K562 (cell line): Measurements from ENCODE around the gene ASB12. TPM values are rescaled to one million over a fixed set of nuclear protein-coding genes. Genes with fewer than 3 reads are reported as not detected.

Experiments used
- ATAC-seq: fragments of 200-7000 bp; cut with Tn5 transposase; 3 replicates; pipeline ENCODE4 v1.9.1; 2020; ENCODE audit warnings: moderate library complexity
- BruUV-seq: library from RNA; stranded (reverse); fragments of 400-500 nt; replicated peaks from 2 replicates; lab custom pipeline; 2021; lab: Mats Ljungman, UMichigan
- CTCF ChIA-PET: fragments of 300-600 bp; formaldehyde crosslinking; extraction: SDS; loops from one replicate; lab custom pipeline; 2021; ENCODE audit warnings: low intra/inter-chr PET ratio; lab: Yijun Ruan, JAX
- POLR2A ChIA-PET: fragments of 300-600, 350-650 bp; sonication (Branson Sonifier 250); formaldehyde crosslinking; extraction: SDS; loops from one replicate; lab custom pipeline; 2021; ENCODE audit warnings: antibody characterized with exemption, inconsistent platforms; lab: Yijun Ruan, JAX
- DNase-seq, 4 experiments: peaks; one replicate each; pipeline versions ENCODE4 v3.0.0 to v3.0.0-alpha.2; 2011 to 2018; ENCODE audit warnings: low spot score in 3 of 4, mixed read lengths in 3 of 4; ENCODE audit errors: extremely low read depth in 1 of 4
- FAIRE-seq: peaks from 2 replicates; lab custom pipeline; 2011; peaks lifted over from hg19 to GRCh38; lab: Jason Lieb, UNC
- H2AFZ ChIP-seq: 2 replicates; pipeline ENCODE4 v1.6.0; 2011; ENCODE audit warnings: low read depth, low read length, control low read depth, inconsistent platforms
- H3K27ac ChIP-seq: fragments of 200-600 bp; 3 replicates; pipeline ENCODE4 v1.8.0; 2011; ENCODE audit warnings: low read depth, mild to moderate bottlenecking, control low read depth, inconsistent platforms, low read length, moderate library complexity, mixed read lengths; ENCODE audit errors: extremely low read depth
- H3K27me3 ChIP-seq, 2 experiments: fragments of 300-600 bp in 1 of 2; 2 replicates in 1 of 2; 3 replicates in 1 of 2; pipeline versions ENCODE4 v1.6.0 to v1.8.0; 2011; ENCODE audit warnings: inconsistent platforms in 2 of 2, low read length in 2 of 2, mild to moderate bottlenecking in 1 of 2, mixed read lengths in 1 of 2, moderate library complexity in 1 of 2; ENCODE audit not compliant: control insufficient read depth in 2 of 2, insufficient read depth in 2 of 2
- H3K36me3 ChIP-seq: fragments of 300-600 bp; 3 replicates; pipeline ENCODE4 v1.8.0; 2011; ENCODE audit warnings: mild to moderate bottlenecking, low read length, inconsistent platforms; ENCODE audit not compliant: control insufficient read depth, insufficient read depth
- H3K4me1 ChIP-seq, 2 experiments: fragments of 200-600 bp in 1 of 2; replicated peaks in 1 of 2; 2 replicates in 1 of 2; 3 replicates in 1 of 2; pipeline versions ENCODE4 v1.5.1 to v1.8.0; 2011; ENCODE audit warnings: inconsistent platforms in 2 of 2, low read length in 2 of 2, mild to moderate bottlenecking in 1 of 2, mixed read lengths in 1 of 2, moderate library complexity in 1 of 2; ENCODE audit not compliant: control insufficient read depth in 2 of 2, insufficient read depth in 2 of 2
- H3K4me2 ChIP-seq: 2 replicates; pipeline ENCODE4 v1.6.1; 2011; ENCODE audit warnings: low read length, control low read depth, inconsistent platforms, mixed read lengths; ENCODE audit not compliant: insufficient read depth
- H3K4me3 ChIP-seq: fragments of 200-600 bp; sonication (generic), shearing (Covaris generic); 2 replicates; pipeline ENCODE4 v1.5.1; 2016; ENCODE audit warnings: control low read depth, inconsistent platforms
- H3K79me2 ChIP-seq: fragments of 200-600 bp; 3 replicates; pipeline ENCODE4 v1.8.0; 2011; ENCODE audit warnings: low read length, inconsistent platforms; ENCODE audit not compliant: control insufficient read depth, insufficient read depth
- H3K9ac ChIP-seq, 2 experiments: 2 replicates each; pipeline versions ENCODE4 v1.6.0 to v1.6.1; 2011; ENCODE audit warnings: low read depth in 2 of 2, low read length in 2 of 2, control low read depth in 1 of 2, inconsistent platforms in 1 of 2, mild to moderate bottlenecking in 1 of 2, mixed read lengths in 1 of 2; ENCODE audit not compliant: insufficient read depth in 1 of 2
- H3K9me1 ChIP-seq: one replicate; pipeline ENCODE4 v1.6.0; 2011; ENCODE audit warnings: inconsistent platforms, mild to moderate bottlenecking, low read length, moderate library complexity; ENCODE audit not compliant: control insufficient read depth, insufficient read depth
- H3K9me3 ChIP-seq: replicated peaks from 2 replicates; pipeline ENCODE4 v1.5.1; 2011; ENCODE audit warnings: low read depth, low read length, inconsistent platforms; ENCODE audit not compliant: control insufficient read depth, insufficient read depth
- H4K20me1 ChIP-seq: replicated peaks from 2 replicates; pipeline ENCODE4 v1.6.1; 2011; ENCODE audit warnings: low read length, inconsistent platforms, mixed read lengths; ENCODE audit not compliant: control insufficient read depth, insufficient read depth
- ATF2 ChIP-seq: sonication (generic); formaldehyde crosslinking; IDR thresholded peaks from 2 replicates; pipeline ENCODE4 v1.8.1; 2022; ENCODE audit warnings: missing genetic modification reagents
- ID3 ChIP-seq, 2 experiments: fragments of 250-450 bp in 1 of 2; fragments of 450-650 bp in 1 of 2; sonication (Bioruptor Pico) in 1 of 2; IDR thresholded peaks; 2 replicates each; pipeline versions ENCODE4 v1.6.1 to v1.8.0; 2016 to 2021; ENCODE audit warnings: mild to moderate bottlenecking in 2 of 2, moderate library complexity in 2 of 2, missing compliant biosample characterization in 1 of 2, missing genetic modification characterization in 1 of 2
- MEF2A ChIP-seq: IDR thresholded peaks from 2 replicates; pipeline ENCODE4 v1.6.1; 2011; ENCODE audit warnings: low read depth, mild to moderate bottlenecking, low read length, moderate library complexity; ENCODE audit not compliant: control insufficient read depth
- PBX2 ChIP-seq, 2 experiments: IDR thresholded peaks in 1 of 2; conservative IDR thresholded peaks in 1 of 2; 2 replicates each; pipeline ENCODE4 v1.6.1; 2016; ENCODE audit warnings: low read depth in 2 of 2, mild to moderate bottlenecking in 1 of 2, missing compliant biosample characterization in 1 of 2, missing genetic modification characterization in 1 of 2, moderate library complexity in 1 of 2
- SPI1 ChIP-seq: IDR thresholded peaks from 2 replicates; pipeline ENCODE4 v1.6.1; 2011; ENCODE audit warnings: low read depth, low read length, control low read depth, borderline replicate concordance
- YBX1 ChIP-seq: fragments of 450-650 bp; IDR thresholded peaks from 2 replicates; pipeline ENCODE4 v1.7.1; 2016; ENCODE audit warnings: mild to moderate bottlenecking
- ZBTB49 ChIP-seq: sonication (generic); formaldehyde crosslinking; IDR thresholded peaks from 2 replicates; pipeline ENCODE4 v1.8.0; 2022; ENCODE audit warnings: missing genetic modification reagents, mild to moderate bottlenecking, borderline replicate concordance
- ZBTB9 ChIP-seq: fragments of 450-650 bp; formaldehyde crosslinking; IDR thresholded peaks from 2 replicates; pipeline ENCODE4 v1.4.0; 2020; ENCODE audit warnings: mild to moderate bottlenecking, moderate library complexity
- WGBS: fragments of 100-300 bp; shearing (Covaris generic); methylation state at CpG from one replicate; pipeline ENCODE4 v1.1.6; 2016; ENCODE audit warnings: low coverage, mixed read lengths; ENCODE audit not compliant: insufficient coverage; ENCODE audit errors: missing lambda C conversion rate; 5-methylcytosine and 5-hydroxymethylcytosine counted together
- in situ Hi-C: fragments of 300-500 bp; cut with MboI; formaldehyde crosslinking; loops from 4 replicates; pipeline ENCODE4 v1.15.0; 2018; ENCODE audit warnings: inconsistent platforms, mixed read lengths
- intact Hi-C: fragments of 100-400 bp; cut with micrococcal nuclease; formaldehyde crosslinking; loops from 2 replicates; pipeline ENCODE4 v1.14.2; 2022
- polyA plus RNA-seq, 8 experiments: library from polyadenylated mRNA; depleted of rRNA in 4 of 8; stranded (reverse) in 5 of 8; unstranded in 3 of 8; fragments of >200 nt; fragmentation: Nextera tagmentation in 2 of 8; fragmentation: Illumina TruSeq in 1 of 8; extraction: Ambion mirVana in 2 of 8; extraction: Trizol in 1 of 8; gene quantifications; 2 replicates each; pipeline versions ENCODE4 v1.2.1 to v1.2.3, GENCODE V29; 2011 to 2014; ENCODE audit warnings: inconsistent platforms in 1 of 8, missing spikeins in 1 of 8
- total RNA-seq, 7 experiments: library from RNA; depleted of rRNA in 6 of 7; stranded (reverse); fragments of >200 nt in 6 of 7; fragmentation: Illumina TruSeq in 2 of 7; extraction: Trizol in 2 of 7; gene quantifications; 2 replicates each; pipeline versions ENCODE4 v1.2.1 to v1.2.3, GENCODE V29; 2011 to 2021; ENCODE audit warnings: low replicate concordance in 1 of 7

Gene ASB12
- total and polyA plus RNA-seq, 9 of the 15 experiments (the other 6 are each of a cell fraction or from before 2014, with no cell fraction given): 0.14 to 0.70 (median 0.33) TPM; not detected in 2

- no peak for TF ChIP-seq ZBTB49 (CRISPR knock-in tag)
These were observed 37.7 kb downstream of the ASB12 start (continued) for GRCh38 chrX:64192673-64193072.

- no peaks in the 10 kb centered on the region for H3K9me1 ChIP-seq
- H3K4me1 ChIP-seq: no peaks in the 10 kb centered on the region; a peak in 1 of 5 replicates
- 30% methylated on average over 3 of the region's 3 CpGs for WGBS
- ATAC-seq: no peak
- in situ Hi-C loops (no loop called here), intact Hi-C loops (no loop called here)
- no peak for FAIRE-seq
- ChIA-PET POLR2A (no interaction called here), CTCF (no interaction called here)
- H3K4me3 ChIP-seq: no peak overlapping the region
- DNase-seq: no peak
- H3K27ac ChIP-seq: no peak overlapping the region
- H3K36me3 ChIP-seq: peaks cover 2% of the 10 kb centered on the region; the same call in 1 of the 3 replicates
- H3K9ac ChIP-seq: no peak overlapping the region
- no peaks in the 10 kb centered on the region for H3K9me3 ChIP-seq
- no peaks in the 10 kb centered on the region for H3K79me2 ChIP-seq
- H2AFZ ChIP-seq: no peak overlapping the region
- no peaks in the 10 kb centered on the region for H3K27me3 ChIP-seq
- H4K20me1 ChIP-seq: no peaks in the 10 kb centered on the region
- no peak for TF ChIP-seq MEF2A
- no peak for TF ChIP-seq YBX1
- no peak for TF ChIP-seq PBX2 (CRISPR knock-in tag; IDR thresholded peaks at IDR 0.05; ENCODE audit: low read depth)
- no peak for TF ChIP-seq PBX2 (tag; conservative IDR thresholded peaks at IDR 0.05; ENCODE audit: low read depth)
- no peak for TF ChIP-seq ID3 (CRISPR knock-in tag; IDR thresholded peaks at IDR 0.05)
- TF ChIP-seq ID3 (tag; IDR thresholded peaks at IDR 0.05): no peak
- TF ChIP-seq SPI1: no peak
- TF ChIP-seq ZBTB9 (CRISPR knock-in tag): no peak
- TF ChIP-seq ATF2: no peak
- H3K4me2 ChIP-seq: no peak overlapping the region
- BruUV-seq: no TSS peak
These were observed 38.4 kb downstream of the ASB12 start for GRCh38 chrX:64192040-64192439.
